Vagina (tissue), 2 donors: ENCODE results near the gene DHX15. TPM values are rescaled to one million over a fixed set of nuclear protein-coding genes. Genes with fewer than 3 reads are reported as not detected.

Experiments
- DNase-seq, 2 donors: peaks; one replicate each; pipeline ENCODE4 v3.0.0-alpha.2; 2017; ENCODE audit errors: extremely low spot score in 2 of 2
- H3K27ac ChIP-seq: fragments of 200-600 bp; sonication (generic); one replicate; pipeline ENCODE4 v1.5.1; 2019
- H3K27me3 ChIP-seq: fragments of 200-600 bp; sonication (generic); one replicate; pipeline ENCODE4 v1.5.1; 2019
- H3K36me3 ChIP-seq, 2 donors: fragments of 200-600 bp; sonication (generic); one replicate each; pipeline ENCODE4 v1.5.1; 2017 to 2019
- H3K4me1 ChIP-seq: fragments of 200-600 bp; sonication (generic); one replicate; pipeline ENCODE4 v1.5.1; 2019
- H3K4me3 ChIP-seq, 2 donors: fragments of 200-600 bp; sonication (generic); 1 replicate in 1 of 2; 2 replicates in 1 of 2; pipeline ENCODE4 v1.5.1; 2016 to 2019
- H3K9me3 ChIP-seq: fragments of 200-600 bp; sonication (generic); one replicate; pipeline ENCODE4 v1.5.1; 2019
- CTCF ChIP-seq, 3 experiments: fragments of 450-650 bp in 2 of 3; fragments of 200-600 bp in 1 of 3; sonication (generic) in 1 of 3; IDR thresholded peaks; one replicate each; pipeline ENCODE4 v1.5.1; 2017 to 2019; ENCODE audit warnings: antibody characterized with exemption in 3 of 3, mild to moderate bottlenecking in 2 of 3, moderate library complexity in 2 of 3
- POLR2A ChIP-seq, 2 donors: fragments of 450-650 bp; IDR thresholded peaks; one replicate each; pipeline ENCODE4 v1.6.1; 2017; ENCODE audit warnings: antibody characterized with exemption in 2 of 2, mild to moderate bottlenecking in 2 of 2, moderate library complexity in 2 of 2
- POLR2AphosphoS5 ChIP-seq, 2 donors: sonication (generic); formaldehyde crosslinking; IDR thresholded peaks; one replicate each; pipeline ENCODE4 v1.9.0; 2017; ENCODE audit warnings: antibody characterized with exemption in 2 of 2, mild to moderate bottlenecking in 2 of 2, low read depth in 1 of 2; ENCODE audit not compliant: insufficient read depth in 1 of 2
- intact Hi-C: fragments of 100-400 bp; cut with DNase I; formaldehyde crosslinking; loops from one replicate; pipeline ENCODE4 v1.15.1; 2023
- total RNA-seq: library from RNA; depleted of rRNA; stranded (reverse); fragments of >200 nt; gene quantifications from one replicate; pipeline ENCODE4 v1.2.3, GENCODE V29; 2016

Gene DHX15
- total RNA-seq, 1 donor from 2014 or later, result 140 TPM

GRCh38 chr4:24560868-24561368, 23.4 kb downstream of the DHX15 start:
- no peaks in the 10 kb centered on the region for H3K27me3 ChIP-seq
- H3K9me3 ChIP-seq, result no peaks in the 10 kb centered on the region
- no peak overlapping the region for H3K4me3 ChIP-seq
- intact Hi-C loops, result no loop called here
- no peak overlapping the region for H3K27ac ChIP-seq
- DNase-seq, result no peak
- no peak for TF ChIP-seq CTCF (IDR thresholded peaks at IDR 0.05)
- TF ChIP-seq POLR2A (IDR thresholded peaks at IDR 0.05), result no peak
- no peak for TF ChIP-seq POLR2AphosphoS5 (IDR thresholded peaks at IDR 0.05; ENCODE audit: insufficient read depth in 1 of 2, low read depth in 1 of 2)
- peaks cover 62% of the 10 kb centered on the region for H3K4me1 ChIP-seq
- no peaks in the 10 kb centered on the region for H3K36me3 ChIP-seq

GRCh38 chr4:24559889-24560288, 24.5 kb downstream of the DHX15 start:
- Histone ChIP-seq H3K36me3 (peaks cover 0 to 7% of the 10 kb centered on the region in 2 donors), H3K27ac (no peak overlapping the region), H3K27me3 (no peaks in the 10 kb centered on the region), H3K4me3 (no peak overlapping the region), H3K4me1 (peaks cover 52% of the 10 kb centered on the region), H3K9me3 (no peaks in the 10 kb centered on the region)
- TF ChIP-seq CTCF (IDR thresholded peaks at IDR 0.05), result no peak
- intact Hi-C loops, result no loop called here
- DNase-seq, result no peak

GRCh38 chr4:24559032-24559821, 25.1 kb downstream of the DHX15 start:
- no peaks in the 10 kb centered on the region for H3K9me3 ChIP-seq
- peaks cover 46% of the 10 kb centered on the region for H3K4me1 ChIP-seq
- H3K27me3 ChIP-seq, result no peaks in the 10 kb centered on the region
- DNase-seq, result no peak
- H3K36me3 ChIP-seq, result peaks cover 0 to 14% of the 10 kb centered on the region in 2 donors
- H3K4me3 ChIP-seq, result no peak overlapping the region
- TF ChIP-seq CTCF (IDR thresholded peaks at IDR 0.05) (no peak), POLR2AphosphoS5 (IDR thresholded peaks at IDR 0.05; ENCODE audit: insufficient read depth in 1 of 2, low read depth in 1 of 2) (no peak), POLR2A (IDR thresholded peaks at IDR 0.05) (no peak)
- H3K27ac ChIP-seq, result no peak overlapping the region
- intact Hi-C loops, result no loop called here

- H3K27me3 ChIP-seq, result no peaks in the 10 kb centered on the region
- H3K36me3 ChIP-seq, result peaks cover 0 to 25% of the 10 kb centered on the region in 2 donors
- H3K4me1 ChIP-seq, result peaks cover 50% of the 10 kb centered on the region
- no peak for TF ChIP-seq CTCF (IDR thresholded peaks at IDR 0.05)
- TF ChIP-seq POLR2AphosphoS5 (IDR thresholded peaks at IDR 0.05; ENCODE audit: insufficient read depth in 1 of 2, low read depth in 1 of 2), result no peak
- no peak for TF ChIP-seq POLR2A (IDR thresholded peaks at IDR 0.05)
- intact Hi-C loops, result no loop called here
- no peak overlapping the region for H3K27ac ChIP-seq
- DNase-seq, result no peak
- no peaks in the 10 kb centered on the region for H3K9me3 ChIP-seq
- no peak overlapping the region for H3K4me3 ChIP-seq
These were observed 27.0 kb downstream of the DHX15 start for GRCh38 chr4:24557026-24558025.
